ENCODE results near the gene DYNC2LI1.
A peak's percentile ranks its signal among the peaks of the same experiment; 100 is the strongest.

The DYNC2LI1 gene

GRCh38 chr2:43851011-43851980, 77.5 kb downstream of the DYNC2LI1 start:
- peak in 1 of 2 experiments; percentile 12 for DNase-seq

GRCh38 chr2:43852196-43852730, 78.4 kb downstream of the DYNC2LI1 start:
- no peak for DNase-seq

- DNase-seq, result no peak
Observed at GRCh38 chr2:43853141-43854081, 79.6 kb downstream of the DYNC2LI1 start.

- DNase-seq, result no peak
Observed at GRCh38 chr2:43854671-43855070, 80.8 kb downstream of the DYNC2LI1 start.

GRCh38 chr2:43855292-43855691, 81.5 kb downstream of the DYNC2LI1 start:
- no peak for DNase-seq
